Measurements from ENCODE around the gene MAPK13. TPM values are rescaled to one million over a fixed set of nuclear protein-coding genes. Genes with fewer than 3 reads are reported as not detected.

The MAPK13 gene
- total and polyA plus RNA-seq, 4 donors: 1.9 to 17.2 (median 3.0) TPM

DNA sequence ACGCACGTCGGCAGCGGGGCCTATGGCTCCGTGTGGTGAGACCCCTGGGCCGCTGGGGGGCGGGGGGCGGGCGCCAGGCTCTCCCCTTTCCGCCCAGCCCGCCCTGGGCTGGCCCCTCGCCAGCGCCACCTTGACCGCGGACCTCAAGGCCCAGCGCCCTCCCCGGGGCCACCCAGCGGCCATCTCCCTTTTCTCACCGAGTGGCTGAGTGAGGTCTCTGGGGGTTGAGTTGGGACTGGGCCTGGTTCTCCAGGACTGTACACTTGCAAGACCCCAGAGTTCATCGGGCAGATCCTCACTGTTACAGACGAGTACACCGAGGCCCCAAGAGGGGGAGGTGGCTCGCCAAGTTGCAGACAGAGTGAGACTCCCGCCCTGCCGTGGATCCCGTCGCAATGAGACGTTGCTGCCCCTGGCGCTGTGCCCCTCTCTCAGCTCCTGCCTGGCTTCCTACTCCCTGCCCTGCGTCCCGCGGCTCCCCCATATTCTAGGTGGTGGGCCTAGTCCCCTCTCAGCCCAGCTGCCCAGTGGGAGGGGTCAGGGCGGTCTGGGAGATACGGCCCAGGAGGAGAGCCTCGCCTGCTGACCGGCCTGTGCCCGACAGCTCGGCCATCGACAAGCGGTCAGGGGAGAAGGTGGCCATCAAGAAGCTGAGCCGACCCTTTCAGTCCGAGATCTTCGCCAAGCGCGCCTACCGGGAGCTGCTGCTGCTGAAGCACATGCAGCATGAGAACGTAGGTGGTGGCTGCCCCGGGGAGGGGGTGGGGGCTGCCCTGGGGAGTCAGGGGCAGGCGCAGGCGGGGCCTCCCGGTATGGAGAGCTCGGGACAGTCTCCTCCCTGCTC is 576 bp downstream of the MAPK13 start:
- TF ChIP-seq FOXA1 (IDR thresholded peaks at IDR 0.05): no peak
- TF ChIP-seq, protein P1, sequence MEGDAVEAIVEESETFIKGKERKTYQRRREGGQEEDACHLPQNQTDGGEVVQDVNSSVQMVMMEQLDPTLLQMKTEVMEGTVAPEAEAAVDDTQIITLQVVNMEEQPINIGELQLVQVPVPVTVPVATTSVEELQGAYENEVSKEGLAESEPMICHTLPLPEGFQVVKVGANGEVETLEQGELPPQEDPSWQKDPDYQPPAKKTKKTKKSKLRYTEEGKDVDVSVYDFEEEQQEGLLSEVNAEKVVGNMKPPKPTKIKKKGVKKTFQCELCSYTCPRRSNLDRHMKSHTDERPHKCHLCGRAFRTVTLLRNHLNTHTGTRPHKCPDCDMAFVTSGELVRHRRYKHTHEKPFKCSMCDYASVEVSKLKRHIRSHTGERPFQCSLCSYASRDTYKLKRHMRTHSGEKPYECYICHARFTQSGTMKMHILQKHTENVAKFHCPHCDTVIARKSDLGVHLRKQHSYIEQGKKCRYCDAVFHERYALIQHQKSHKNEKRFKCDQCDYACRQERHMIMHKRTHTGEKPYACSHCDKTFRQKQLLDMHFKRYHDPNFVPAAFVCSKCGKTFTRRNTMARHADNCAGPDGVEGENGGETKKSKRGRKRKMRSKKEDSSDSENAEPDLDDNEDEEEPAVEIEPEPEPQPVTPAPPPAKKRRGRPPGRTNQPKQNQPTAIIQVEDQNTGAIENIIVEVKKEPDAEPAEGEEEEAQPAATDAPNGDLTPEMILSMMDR (IDR thresholded peaks at IDR 0.05; ENCODE audit: low read depth, low read length, missing input control): peak; percentile 15
- peak overlapping the region in 2 of 3 donors; percentile 9 to 62 for H3K4me3 ChIP-seq (ENCODE audit: low read depth in 1 of 3, low read length in 3 of 3)
- no peak overlapping the region for H3K9ac ChIP-seq (ENCODE audit: low read depth in 1 of 2, low read length in 2 of 2)
- peak overlapping the region; percentile 56 to 67 for H3K27ac ChIP-seq (ENCODE audit: low read depth in 1 of 2, low read length in 2 of 2)
- H3K4me1 ChIP-seq (ENCODE audit: control insufficient read depth in 4 of 4, insufficient read depth in 4 of 4, low read length in 3 of 4): peaks cover 5 to 16% (median 7%) of the 10 kb centered on the region in 4 donors
- H3K36me3 ChIP-seq (ENCODE audit: control insufficient read depth in 4 of 4, insufficient read depth in 3 of 4, low read depth in 1 of 4, low read length in 3 of 4): no peaks in the 10 kb centered on the region
- H3K9me3 ChIP-seq (ENCODE audit: control insufficient read depth in 4 of 4, low read length in 3 of 4): no peaks in the 10 kb centered on the region
- H3K27me3 ChIP-seq (ENCODE audit: control insufficient read depth in 4 of 4, insufficient read depth in 4 of 4, low read length in 3 of 4): no peaks in the 10 kb centered on the region
- DNase-seq (ENCODE audit: low spot score): peak; percentile 67
- WGBS: 25% methylated on average over 52 of the region's 52 CpGs

DNA sequence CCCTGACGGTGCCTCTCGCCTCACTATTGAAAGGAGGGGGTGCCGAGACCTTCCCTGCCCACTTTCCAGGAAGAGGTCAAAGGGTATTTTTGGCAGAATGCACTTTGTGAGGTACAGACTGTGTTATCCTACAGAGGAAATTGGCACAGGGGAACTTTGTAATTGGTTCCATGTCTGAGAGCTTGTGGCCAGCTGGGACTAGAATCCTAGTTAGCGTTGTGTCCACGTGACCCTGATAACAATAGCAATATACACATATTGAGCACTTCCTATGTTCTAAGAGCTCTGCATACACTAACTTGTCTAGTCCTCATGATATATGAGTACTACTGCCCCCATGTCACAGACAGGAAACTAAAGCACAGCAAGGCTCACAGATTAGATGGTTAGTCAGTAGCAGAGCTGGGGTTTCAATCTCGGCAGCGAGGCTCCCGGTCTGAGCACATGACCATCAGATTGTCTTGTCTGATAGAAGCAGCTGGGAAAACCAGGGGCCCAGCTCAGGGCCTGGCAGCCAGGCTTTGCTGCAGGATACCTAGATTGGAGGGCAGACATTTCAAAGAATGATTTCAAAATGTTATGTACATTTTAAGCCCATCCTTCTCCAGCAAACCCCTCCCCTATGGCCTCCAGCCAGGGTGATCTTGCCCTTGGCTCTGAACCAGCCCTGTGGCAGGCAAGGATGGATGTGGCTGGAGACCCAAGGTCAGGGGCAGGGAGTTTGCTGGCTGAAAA is 1.4 kb downstream of the MAPK13 start:
- TF ChIP-seq RAD21 (IDR thresholded peaks at IDR 0.05) (no peak), SP1 (IDR thresholded peaks at IDR 0.05) (no peak), NR2F2 (IDR thresholded peaks at IDR 0.05) (peak; percentile 85), RXRA (IDR thresholded peaks at IDR 0.05) (no peak), GABPA (IDR thresholded peaks at IDR 0.05 in 1 of 2, conservative IDR thresholded peaks at IDR 0.05 in 1 of 2) (no peak), HNF4A (conservative IDR thresholded peaks at IDR 0.05) (peak in 1 of 2 donors; percentile 31), YY1 (IDR thresholded peaks at IDR 0.05) (no peak)
- TF ChIP-seq, protein P2, sequence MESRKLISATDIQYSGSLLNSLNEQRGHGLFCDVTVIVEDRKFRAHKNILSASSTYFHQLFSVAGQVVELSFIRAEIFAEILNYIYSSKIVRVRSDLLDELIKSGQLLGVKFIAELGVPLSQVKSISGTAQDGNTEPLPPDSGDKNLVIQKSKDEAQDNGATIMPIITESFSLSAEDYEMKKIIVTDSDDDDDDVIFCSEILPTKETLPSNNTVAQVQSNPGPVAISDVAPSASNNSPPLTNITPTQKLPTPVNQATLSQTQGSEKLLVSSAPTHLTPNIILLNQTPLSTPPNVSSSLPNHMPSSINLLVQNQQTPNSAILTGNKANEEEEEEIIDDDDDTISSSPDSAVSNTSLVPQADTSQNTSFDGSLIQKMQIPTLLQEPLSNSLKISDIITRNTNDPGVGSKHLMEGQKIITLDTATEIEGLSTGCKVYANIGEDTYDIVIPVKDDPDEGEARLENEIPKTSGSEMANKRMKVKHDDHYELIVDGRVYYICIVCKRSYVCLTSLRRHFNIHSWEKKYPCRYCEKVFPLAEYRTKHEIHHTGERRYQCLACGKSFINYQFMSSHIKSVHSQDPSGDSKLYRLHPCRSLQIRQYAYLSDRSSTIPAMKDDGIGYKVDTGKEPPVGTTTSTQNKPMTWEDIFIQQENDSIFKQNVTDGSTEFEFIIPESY (IDR thresholded peaks at IDR 0.05): no peak
- 38% methylated on average over 8 of the region's 8 CpGs for WGBS
- H3K4me3 ChIP-seq (ENCODE audit: low read depth in 1 of 3, low read length in 3 of 3): peak overlapping the region in 2 of 3 donors; percentile 8 to 62

DNA sequence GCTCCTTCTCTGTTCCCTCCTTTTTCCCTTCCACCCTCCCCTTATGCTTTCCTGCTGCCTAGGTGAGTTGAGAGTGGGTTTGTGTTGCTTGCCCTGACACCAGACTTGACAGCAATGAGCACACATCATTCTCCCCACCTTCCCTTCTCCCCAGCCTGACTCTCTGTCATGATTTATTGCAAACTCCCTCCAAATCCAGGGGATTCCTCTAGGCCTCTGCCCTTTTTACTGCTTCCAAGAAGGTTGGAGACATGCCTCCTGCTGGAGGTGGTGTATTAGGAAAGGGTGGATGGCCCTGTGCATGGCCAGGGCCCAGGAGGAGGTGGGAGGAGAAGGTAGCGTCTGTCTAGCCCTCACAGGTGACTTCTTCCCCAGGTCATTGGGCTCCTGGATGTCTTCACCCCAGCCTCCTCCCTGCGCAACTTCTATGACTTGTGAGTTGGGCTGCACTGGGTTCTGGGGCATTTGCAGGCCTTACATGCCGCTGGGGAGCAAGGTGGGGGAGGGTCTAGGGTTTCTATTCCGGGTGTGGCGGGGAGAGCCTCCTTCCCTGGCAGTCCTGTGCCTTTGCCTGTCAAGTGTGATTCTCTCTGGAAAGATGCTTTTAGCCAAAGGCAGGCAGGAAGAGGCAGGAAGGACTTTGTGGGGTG is 2.1 kb downstream of the MAPK13 start:
- Histone ChIP-seq H3K9me3 (ENCODE audit: control insufficient read depth in 4 of 4, low read length in 3 of 4) (no peaks in the 10 kb centered on the region), H3K4me3 (ENCODE audit: low read depth in 1 of 3, low read length in 3 of 3) (no peak overlapping the region), H3K4me1 (ENCODE audit: control insufficient read depth in 4 of 4, insufficient read depth in 4 of 4, low read length in 3 of 4) (peaks cover 4 to 16% (median 6%) of the 10 kb centered on the region in 4 donors), H3K9ac (ENCODE audit: low read depth in 1 of 2, low read length in 2 of 2) (no peak overlapping the region), H3K27ac (ENCODE audit: low read depth in 1 of 2, low read length in 2 of 2) (peak overlapping the region in 1 of 2 donors; percentile 54), H3K27me3 (ENCODE audit: control insufficient read depth in 4 of 4, insufficient read depth in 4 of 4, low read length in 3 of 4) (no peaks in the 10 kb centered on the region), H3K36me3 (ENCODE audit: control insufficient read depth in 4 of 4, insufficient read depth in 3 of 4, low read depth in 1 of 4, low read length in 3 of 4) (no peaks in the 10 kb centered on the region)
- no peak for DNase-seq (ENCODE audit: low spot score)
- WGBS: 95% methylated on average over 5 of the region's 5 CpGs
- no peak for TF ChIP-seq NR2F2 (IDR thresholded peaks at IDR 0.05)
- TF ChIP-seq SP1 (IDR thresholded peaks at IDR 0.05): no peak
- TF ChIP-seq, protein P1 (IDR thresholded peaks at IDR 0.05; ENCODE audit: low read depth, low read length, missing input control): no peak
- no peak for TF ChIP-seq RAD21 (IDR thresholded peaks at IDR 0.05)
- TF ChIP-seq JUND (IDR thresholded peaks at IDR 0.05): no peak
- TF ChIP-seq FOXA1 (IDR thresholded peaks at IDR 0.05): no peak
- TF ChIP-seq HNF4A (conservative IDR thresholded peaks at IDR 0.05): no peak
- TF ChIP-seq, protein P3, sequence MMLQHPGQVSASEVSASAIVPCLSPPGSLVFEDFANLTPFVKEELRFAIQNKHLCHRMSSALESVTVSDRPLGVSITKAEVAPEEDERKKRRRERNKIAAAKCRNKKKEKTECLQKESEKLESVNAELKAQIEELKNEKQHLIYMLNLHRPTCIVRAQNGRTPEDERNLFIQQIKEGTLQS (IDR thresholded peaks at IDR 0.05): no peak
- TF ChIP-seq GABPA (IDR thresholded peaks at IDR 0.05 in 1 of 2, conservative IDR thresholded peaks at IDR 0.05 in 1 of 2): no peak
- no peak for TF ChIP-seq HNF4G (IDR thresholded peaks at IDR 0.05)
- TF ChIP-seq, protein P2 (IDR thresholded peaks at IDR 0.05): no peak
- no peak for TF ChIP-seq EGR1 (IDR thresholded peaks at IDR 0.05; ENCODE audit: low read depth in 2 of 2)
- no peak for TF ChIP-seq TAF1 (conservative IDR thresholded peaks at IDR 0.05)

More for the DNA sequence above, 1.4 kb downstream of the MAPK13 start:
- no peaks in the 10 kb centered on the region for H3K36me3 ChIP-seq (ENCODE audit: control insufficient read depth in 4 of 4, insufficient read depth in 3 of 4, low read depth in 1 of 4, low read length in 3 of 4)
- no peak overlapping the region for H3K9ac ChIP-seq (ENCODE audit: low read depth in 1 of 2, low read length in 2 of 2)
- H3K4me1 ChIP-seq (ENCODE audit: control insufficient read depth in 4 of 4, insufficient read depth in 4 of 4, low read length in 3 of 4): peaks cover 4 to 16% (median 6%) of the 10 kb centered on the region in 4 donors
- peak; percentile 74 for DNase-seq (ENCODE audit: low spot score)
- peak overlapping the region; percentile 56 to 67 for H3K27ac ChIP-seq (ENCODE audit: low read depth in 1 of 2, low read length in 2 of 2)
- H3K9me3 ChIP-seq (ENCODE audit: control insufficient read depth in 4 of 4, low read length in 3 of 4): no peaks in the 10 kb centered on the region
- H3K27me3 ChIP-seq (ENCODE audit: control insufficient read depth in 4 of 4, insufficient read depth in 4 of 4, low read length in 3 of 4): no peaks in the 10 kb centered on the region

Data from liver (tissue), 9 donors.